ENCODE measurements around the gene COMP.

COMP gene

GRCh38 chr19:18768997-18769891 lies 21.9 kb downstream of the COMP start:
- no peak for FAIRE-seq

DNA sequence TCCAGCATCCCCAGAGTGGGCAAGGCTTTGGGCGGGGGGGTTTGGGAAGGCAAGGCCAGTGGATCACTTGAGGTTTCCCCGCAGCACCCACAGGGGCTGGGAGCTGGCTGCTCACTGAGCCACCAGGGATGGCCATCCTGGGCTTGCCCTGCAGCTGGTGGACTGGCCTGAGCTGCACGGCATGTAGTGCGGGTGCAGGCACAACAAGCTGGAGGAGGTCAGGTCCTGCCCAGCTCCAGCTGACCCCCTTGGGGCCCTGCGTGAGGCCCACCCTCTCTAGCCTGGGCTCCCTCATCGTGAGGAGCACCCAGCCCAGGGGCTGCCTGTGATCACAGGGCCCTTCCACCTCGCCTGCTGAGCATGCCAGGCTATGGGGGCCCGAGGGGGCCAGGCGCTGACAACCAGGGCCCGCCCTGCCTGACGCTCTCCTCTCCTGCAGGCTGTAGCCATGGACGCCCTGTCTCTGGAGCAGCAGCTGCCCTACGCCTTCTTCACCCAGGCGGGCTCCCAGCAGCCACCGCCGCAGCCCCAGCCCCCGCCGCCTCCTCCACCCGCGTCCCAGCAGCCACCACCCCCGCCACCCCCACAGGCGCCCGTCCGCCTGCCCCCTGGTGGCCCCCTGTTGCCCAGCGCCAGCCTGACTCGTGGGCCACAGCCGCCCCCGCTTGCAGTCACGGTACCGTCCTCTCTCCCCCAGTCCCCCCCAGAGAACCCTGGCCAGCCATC lies 22.9 kb downstream of the COMP start:
- no peak for FAIRE-seq

DNA sequence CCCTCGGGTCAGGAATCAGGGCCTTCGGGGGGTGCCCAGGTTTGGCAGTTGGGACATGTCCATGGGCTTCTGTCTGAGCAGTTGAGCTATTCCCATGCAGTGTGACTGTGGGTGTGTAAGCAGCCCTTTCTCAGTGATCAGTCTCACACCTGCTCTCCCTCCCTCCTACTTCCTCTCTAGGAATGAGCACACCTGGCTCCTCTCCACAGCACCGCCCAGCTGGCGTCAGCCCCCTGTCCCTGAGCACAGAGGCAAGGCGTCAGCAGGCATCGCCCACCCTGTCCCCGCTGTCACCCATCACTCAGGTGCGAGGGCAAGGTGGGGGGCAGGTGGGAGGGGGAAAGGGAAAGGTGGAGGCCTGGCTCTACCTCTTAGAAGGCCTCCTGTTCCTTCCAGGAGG lies 25.9 kb downstream of the COMP start:
- no peak for FAIRE-seq

GRCh38 chr19:18764591-18765051 lies 26.5 kb downstream of the COMP start:
- FAIRE-seq, result no peak

GRCh38 chr19:18763674-18764590 lies 27.2 kb downstream of the COMP start:
- no peak for FAIRE-seq

DNA sequence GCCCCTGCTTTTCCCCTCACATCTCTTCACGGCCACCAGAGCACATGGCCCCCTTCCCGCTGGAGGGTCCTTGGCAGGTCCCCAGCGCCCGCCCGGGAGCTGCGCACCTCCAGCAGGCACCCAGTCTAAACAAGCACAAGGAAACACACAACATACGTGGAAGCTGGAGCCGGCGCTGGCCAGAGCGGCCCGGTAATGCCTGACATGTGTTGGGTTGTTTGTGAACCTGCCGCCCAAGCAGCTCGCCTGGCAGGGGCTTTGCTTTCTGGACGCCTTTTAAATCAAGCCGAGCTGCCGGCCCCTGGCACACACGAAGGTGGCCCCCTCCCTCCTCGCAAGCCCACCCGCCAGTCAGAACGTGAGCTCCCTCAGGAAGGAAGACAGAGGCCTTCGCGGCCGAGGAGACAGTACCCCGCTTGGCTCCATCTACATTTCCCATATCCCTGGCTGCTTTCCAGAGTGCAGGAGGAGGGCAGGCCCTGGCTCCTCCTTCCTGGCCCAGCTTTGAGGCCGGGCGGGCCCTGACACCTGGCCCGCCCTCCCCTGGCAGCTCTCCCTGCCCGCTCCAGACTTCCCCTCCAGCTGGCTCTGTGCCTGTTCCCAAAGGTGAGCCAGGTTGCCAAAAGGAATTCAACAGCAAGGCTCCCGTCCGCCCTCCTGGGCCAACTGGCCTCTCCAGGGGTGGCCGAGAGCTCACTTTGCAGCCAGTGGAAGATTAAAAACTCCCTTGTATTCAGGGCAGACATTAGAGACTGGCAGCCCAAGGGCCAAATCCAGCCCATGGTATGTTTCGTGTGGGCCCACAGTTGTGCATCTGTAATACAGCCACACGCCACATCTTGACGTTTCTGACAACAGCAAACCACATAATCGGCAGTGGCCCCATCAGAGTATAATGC lies 28.7 kb downstream of the COMP start:
- no peak for FAIRE-seq

GRCh38 chr19:18761531-18762110 lies 29.5 kb downstream of the COMP start:
- no peak for FAIRE-seq

DNA sequence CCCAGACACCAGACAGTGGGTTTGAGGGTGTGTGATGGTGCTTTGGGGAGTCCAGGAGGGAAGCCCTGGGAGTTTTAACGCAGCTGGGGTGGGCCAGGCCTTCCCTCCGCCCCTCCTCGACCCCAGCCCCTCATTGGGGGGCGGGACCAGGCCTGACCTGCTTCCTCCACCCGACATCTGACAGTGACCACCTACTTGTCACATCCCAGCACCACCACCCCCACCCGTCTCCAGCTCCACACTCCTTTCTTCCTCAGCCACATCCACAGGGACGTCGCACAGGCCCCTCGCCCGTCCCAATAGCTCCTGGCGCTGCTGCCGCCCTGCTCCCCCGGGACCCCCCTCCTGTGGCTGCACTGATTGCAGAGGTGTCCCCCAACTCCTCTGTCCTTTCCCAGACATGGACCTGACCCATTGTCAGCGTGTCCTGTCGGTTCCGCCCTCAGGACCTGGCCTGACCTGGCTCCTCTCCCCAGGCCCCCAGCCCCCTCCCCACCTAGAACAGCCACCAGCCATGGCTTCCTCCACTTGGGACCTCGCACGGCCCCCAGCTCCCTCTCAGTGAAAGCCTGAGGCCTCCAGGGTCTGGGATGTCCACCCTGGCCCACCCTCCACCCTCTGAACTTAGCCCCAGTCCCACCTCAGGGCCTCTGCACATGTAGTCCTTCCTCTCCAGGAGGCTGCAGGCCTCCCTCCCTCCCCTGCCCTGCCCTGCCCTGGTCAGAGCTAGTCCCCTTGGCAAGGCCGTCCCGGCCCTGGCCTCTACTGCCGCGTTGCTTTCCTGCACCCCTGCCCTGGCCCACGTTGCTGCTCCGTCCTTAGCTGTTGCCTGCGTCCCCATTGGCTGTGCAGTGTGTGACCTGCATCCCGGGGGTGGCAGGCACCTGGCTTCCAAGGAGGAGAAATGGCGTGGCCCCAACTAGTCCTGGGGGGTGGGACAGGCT lies 30.4 kb downstream of the COMP start:
- no peak for FAIRE-seq

- FAIRE-seq, result no peak
Observed at GRCh38 chr19:18759995-18760426, 31.1 kb downstream of the COMP start.

DNA sequence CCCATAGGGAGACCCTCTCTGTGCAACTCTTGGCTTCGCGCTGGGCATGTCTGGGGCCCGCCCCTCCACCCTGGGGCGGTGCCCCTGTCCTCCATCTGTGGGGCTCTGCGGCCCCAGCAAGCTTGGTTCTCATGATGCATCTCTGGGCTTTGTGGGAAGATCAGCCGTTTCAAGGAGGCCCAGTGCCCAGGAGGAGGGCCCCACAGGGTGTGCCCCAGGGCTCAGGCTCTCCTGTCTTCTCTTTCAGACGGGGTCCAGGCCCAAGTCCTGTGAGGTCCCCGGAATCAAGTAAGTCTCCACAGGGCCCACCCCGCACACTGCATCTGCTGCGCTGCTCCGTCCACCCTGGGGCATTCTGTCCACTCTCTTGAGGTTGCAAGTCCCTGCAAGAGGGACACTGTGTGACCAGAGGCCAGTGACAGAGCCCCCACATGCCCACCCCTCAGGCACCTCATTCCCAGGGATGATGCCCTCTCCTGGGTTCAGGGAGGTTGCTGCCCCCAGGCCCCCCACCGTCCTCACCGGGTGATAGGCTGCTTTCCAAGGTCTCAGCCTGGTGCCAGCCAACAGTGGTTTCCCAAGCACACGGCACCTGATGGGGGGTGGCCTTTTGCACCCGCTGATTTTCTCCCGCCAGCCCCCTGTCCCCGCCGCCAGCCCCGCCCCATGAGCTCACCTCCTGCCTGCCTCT lies 31.7 kb downstream of the COMP start:
- no peak for FAIRE-seq

GRCh38 chr19:18756896-18757295 lies 34.2 kb downstream of the COMP start:
- no peak for FAIRE-seq

- FAIRE-seq, result no peak
Observed at GRCh38 chr19:18754501-18754900, 36.6 kb downstream of the COMP start.

DNA sequence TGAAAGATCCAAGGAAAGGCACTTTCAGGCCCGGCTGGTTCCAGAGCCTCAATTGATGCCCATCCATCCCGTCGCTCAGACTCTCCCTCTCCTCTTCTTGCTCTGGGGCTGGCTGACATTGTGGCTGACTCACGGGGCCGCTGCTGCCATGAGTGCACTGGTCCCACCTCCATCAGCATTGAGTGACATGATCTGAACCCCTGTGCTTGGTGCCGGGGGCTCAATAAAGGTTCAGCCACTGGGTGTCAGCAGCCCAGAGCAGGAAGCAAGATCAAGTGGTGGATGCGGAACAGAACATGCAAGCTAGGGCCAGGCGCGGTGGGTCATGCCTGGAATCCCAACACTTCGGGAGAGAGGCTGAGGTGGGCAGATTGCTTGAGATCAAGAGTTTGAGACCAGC lies 39.5 kb downstream of the COMP start:
- FAIRE-seq, result no peak

DNA sequence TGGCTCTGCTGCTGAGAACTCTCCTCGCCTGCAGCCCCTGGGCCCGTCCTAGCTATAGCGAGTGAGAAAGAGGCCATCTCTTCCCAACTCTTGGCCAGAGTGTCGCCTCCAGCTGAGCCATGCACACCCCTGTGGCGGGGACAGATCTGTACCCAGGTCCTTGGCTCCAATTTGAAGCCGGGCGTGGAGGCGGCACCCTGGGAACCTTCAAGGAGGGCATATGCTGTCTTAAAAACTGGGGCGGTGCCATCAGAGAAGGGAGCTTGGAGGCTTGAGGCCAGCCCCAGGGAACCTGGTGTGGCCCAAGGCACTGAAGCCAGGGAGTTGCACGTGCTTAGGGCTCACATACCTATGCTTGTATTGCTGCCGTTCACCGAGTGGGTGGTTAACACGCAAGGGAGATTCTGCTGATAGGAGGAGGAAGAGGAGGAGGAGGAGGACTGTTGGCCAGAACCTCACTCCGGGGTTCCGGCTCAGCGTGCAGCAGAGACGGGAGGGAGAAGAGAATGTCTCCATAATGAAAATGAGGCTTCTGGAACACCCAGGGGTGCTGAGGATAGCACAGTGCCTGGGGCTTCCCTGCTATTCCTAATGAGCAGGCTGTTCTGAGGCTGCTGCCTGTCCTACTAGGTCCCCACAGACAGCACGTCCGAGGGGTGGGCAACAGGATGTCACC lies 40.7 kb downstream of the COMP start:
- FAIRE-seq, result no peak

DNA sequence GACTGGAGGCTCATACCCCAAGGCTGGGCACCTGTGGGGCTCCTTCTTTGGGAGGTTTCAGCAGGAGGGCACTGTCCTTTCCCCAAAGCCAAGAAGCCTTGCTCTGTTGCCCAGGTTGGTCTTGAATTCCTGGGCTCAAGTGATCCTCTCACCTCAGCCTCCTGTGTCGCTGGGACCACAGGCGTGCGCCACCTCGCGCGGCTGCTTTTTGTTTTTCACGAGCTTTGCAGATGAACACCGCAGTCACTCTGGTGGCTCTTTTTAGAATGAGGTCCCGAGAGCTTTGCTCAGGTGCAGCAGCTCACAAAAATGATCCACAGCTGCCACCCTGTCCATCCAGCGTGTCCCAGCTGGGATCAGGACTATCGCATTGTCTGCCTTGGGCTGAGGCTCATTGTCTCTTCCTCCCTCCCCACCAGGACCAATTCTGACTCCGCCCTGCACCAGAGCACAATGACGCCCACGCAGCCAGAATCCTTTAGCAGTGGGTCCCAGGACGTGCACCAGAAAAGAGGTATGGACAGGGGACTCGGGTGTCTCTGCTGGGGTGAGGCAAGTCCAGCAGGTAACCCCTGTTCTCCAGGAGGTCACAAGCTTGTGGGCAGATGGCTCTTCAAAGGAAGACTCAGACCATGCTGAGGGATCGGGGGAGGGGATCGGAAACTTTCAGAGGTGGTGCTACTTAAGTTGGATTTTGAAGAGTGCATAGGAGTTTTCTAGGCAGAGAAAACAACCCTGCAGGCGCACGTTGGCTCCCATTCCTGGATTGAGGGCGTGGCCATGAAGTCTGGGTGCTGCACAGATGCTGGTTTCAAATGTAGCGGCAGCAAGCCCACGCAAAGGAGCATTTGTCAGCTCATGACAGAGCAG lies 41.5 kb downstream of the COMP start:
- FAIRE-seq, result no peak

DNA sequence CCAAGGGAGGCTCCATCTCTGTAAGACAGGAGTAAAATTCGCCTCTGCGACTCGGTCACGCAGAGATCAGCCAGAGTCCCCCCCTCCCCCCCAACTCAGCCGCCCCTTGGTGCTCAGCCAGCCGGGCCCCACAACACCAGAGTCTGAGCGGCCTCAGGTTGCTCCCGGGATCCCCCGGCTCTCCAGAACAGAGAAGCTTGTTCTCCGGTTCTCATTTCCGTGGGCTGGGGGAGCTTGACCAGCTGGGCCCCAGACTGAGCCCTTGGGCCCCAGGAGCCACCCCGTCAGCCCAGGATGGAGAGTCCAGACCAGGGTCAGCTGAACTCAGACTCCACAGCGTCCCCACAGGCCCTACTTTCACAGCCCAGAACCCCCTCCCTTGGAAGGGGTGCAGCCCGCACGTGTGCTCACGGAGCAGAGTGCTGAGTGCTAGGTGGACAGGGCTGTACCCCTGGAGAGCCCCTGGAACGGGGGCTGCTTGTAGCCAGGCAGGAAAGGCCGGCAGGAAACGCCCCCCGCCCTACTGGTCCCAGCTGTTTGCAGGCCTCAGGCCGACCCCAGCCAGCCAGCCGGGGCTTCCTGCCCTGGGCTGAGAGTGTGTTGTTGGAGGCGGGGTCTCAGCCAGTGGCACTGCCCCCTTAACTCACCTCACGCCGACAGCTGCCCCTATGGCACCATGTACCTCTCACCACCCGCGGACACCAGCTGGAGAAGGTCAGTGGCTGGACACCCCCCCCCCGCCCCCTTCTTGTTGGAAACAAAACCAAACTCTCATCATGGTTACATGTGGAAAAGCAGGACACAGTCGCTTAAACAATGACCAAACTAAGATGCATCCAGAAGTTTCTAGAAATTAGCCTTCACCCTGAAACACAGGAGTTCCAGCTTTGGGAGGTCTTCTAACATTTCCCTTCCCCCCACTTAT lies 44.4 kb downstream of the COMP start:
- FAIRE-seq, result no peak

DNA sequence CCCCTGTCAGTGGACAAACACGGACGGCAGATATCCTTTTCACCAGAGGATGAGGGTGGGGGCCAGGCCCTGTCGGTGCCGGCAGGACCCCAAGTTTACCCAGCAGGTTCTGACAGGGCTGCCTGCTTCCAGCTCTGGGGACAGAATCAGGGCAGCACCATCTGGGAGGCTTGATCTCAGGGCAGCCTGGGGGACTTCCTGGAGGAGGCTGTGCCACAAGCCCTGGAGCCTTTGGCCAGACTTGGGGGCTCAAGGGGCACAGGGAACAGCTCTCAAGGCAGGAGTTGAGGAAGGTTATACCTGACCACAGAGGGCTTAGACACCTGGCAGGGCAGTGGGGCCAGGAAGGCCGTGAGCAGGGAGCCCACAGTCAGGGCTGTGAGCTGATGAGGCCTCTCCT lies 45.2 kb downstream of the COMP start:
- no peak for FAIRE-seq

Data from G401.6 (cell line).